ENCODE measurements around the gene PTPRN2. TPM values are rescaled to one million over a fixed set of nuclear protein-coding genes. Genes with fewer than 3 reads are reported as not detected.

The PTPRN2 gene
- total RNA-seq, 2 experiments from 2014 or later = 4.7 to 4.8 TPM

- Mint-ChIP-seq H3K36me3 (ENCODE audit: low read depth) (no peaks in the 10 kb centered on the region), H3K4me1 (no peaks in the 10 kb centered on the region), H3K27ac (no peak overlapping the region), H3K9me3 (no peaks in the 10 kb centered on the region), H3K27me3 (no peaks in the 10 kb centered on the region), H3K4me3 (no peak overlapping the region)
- DNase-seq = no peak
- ChIA-PET POLR2A (no interaction called here), CTCF (no interaction called here)
Measured at GRCh38 chr7:158024881-158025280, 562.7 kb downstream of the PTPRN2 start.

- no peaks in the 10 kb centered on the region for H3K9me3 Mint-ChIP-seq
Measured at GRCh38 chr7:158024351-158024715, 563.3 kb downstream of the PTPRN2 start.

GRCh38 chr7:158023681-158024350, 563.8 kb downstream of the PTPRN2 start:
- Mint-ChIP-seq H3K4me1 (no peaks in the 10 kb centered on the region), H3K4me3 (no peak overlapping the region), H3K36me3 (ENCODE audit: low read depth) (no peaks in the 10 kb centered on the region), H3K9me3 (no peaks in the 10 kb centered on the region), H3K27ac (no peak overlapping the region), H3K27me3 (no peaks in the 10 kb centered on the region)
- no peak for DNase-seq
- CTCF ChIA-PET = no interaction called here
- POLR2A ChIA-PET = no interaction called here

More at GRCh38 chr7:158024351-158024715, 563.3 kb downstream of the PTPRN2 start:
- H3K4me3 Mint-ChIP-seq = no peak overlapping the region
- POLR2A ChIA-PET = no interaction called here
- CTCF ChIA-PET = no interaction called here
- H3K4me1 Mint-ChIP-seq = no peaks in the 10 kb centered on the region
- H3K27ac Mint-ChIP-seq = no peak overlapping the region
- H3K36me3 Mint-ChIP-seq (ENCODE audit: low read depth) = no peaks in the 10 kb centered on the region
- no peaks in the 10 kb centered on the region for H3K27me3 Mint-ChIP-seq
- no peak for DNase-seq

GRCh38 chr7:158023157-158023556, 564.5 kb downstream of the PTPRN2 start:
- no peak for DNase-seq
- H3K27me3 Mint-ChIP-seq = no peaks in the 10 kb centered on the region
- H3K36me3 Mint-ChIP-seq (ENCODE audit: low read depth) = no peaks in the 10 kb centered on the region
- H3K9me3 Mint-ChIP-seq = no peaks in the 10 kb centered on the region
- POLR2A ChIA-PET = no interaction called here
- no peak overlapping the region for H3K27ac Mint-ChIP-seq
- H3K4me3 Mint-ChIP-seq = no peak overlapping the region
- CTCF ChIA-PET = no interaction called here
- no peaks in the 10 kb centered on the region for H3K4me1 Mint-ChIP-seq

GRCh38 chr7:158022601-158023000, 565.0 kb downstream of the PTPRN2 start:
- H3K4me3 Mint-ChIP-seq = no peak overlapping the region
- DNase-seq = no peak

GRCh38 chr7:158021836-158022235, 565.8 kb downstream of the PTPRN2 start:
- H3K4me3 Mint-ChIP-seq = no peak overlapping the region
- CTCF ChIA-PET = no interaction called here
- H3K27ac Mint-ChIP-seq = no peak overlapping the region
- POLR2A ChIA-PET = no interaction called here
- no peaks in the 10 kb centered on the region for H3K4me1 Mint-ChIP-seq
- H3K27me3 Mint-ChIP-seq = no peaks in the 10 kb centered on the region
- no peak for DNase-seq
- no peaks in the 10 kb centered on the region for H3K9me3 Mint-ChIP-seq
- no peaks in the 10 kb centered on the region for H3K36me3 Mint-ChIP-seq (ENCODE audit: low read depth)

More at GRCh38 chr7:158022601-158023000, 565.0 kb downstream of the PTPRN2 start:
- no peak overlapping the region for H3K27ac Mint-ChIP-seq
- CTCF ChIA-PET = no interaction called here
- no peaks in the 10 kb centered on the region for H3K9me3 Mint-ChIP-seq
- no peaks in the 10 kb centered on the region for H3K27me3 Mint-ChIP-seq
- POLR2A ChIA-PET = no interaction called here
- H3K4me1 Mint-ChIP-seq = no peaks in the 10 kb centered on the region
- no peaks in the 10 kb centered on the region for H3K36me3 Mint-ChIP-seq (ENCODE audit: low read depth)

- Mint-ChIP-seq H3K27ac (no peak overlapping the region), H3K27me3 (no peaks in the 10 kb centered on the region), H3K4me1 (no peaks in the 10 kb centered on the region), H3K36me3 (ENCODE audit: low read depth) (no peaks in the 10 kb centered on the region), H3K4me3 (no peak overlapping the region), H3K9me3 (no peaks in the 10 kb centered on the region)
- DNase-seq = no peak
- CTCF ChIA-PET = no interaction called here
- POLR2A ChIA-PET = no interaction called here
Measured at GRCh38 chr7:158020706-158021095, 566.9 kb downstream of the PTPRN2 start.

- Mint-ChIP-seq H3K9me3 (no peaks in the 10 kb centered on the region), H3K27ac (no peak overlapping the region), H3K4me1 (no peaks in the 10 kb centered on the region), H3K36me3 (ENCODE audit: low read depth) (no peaks in the 10 kb centered on the region), H3K27me3 (no peaks in the 10 kb centered on the region), H3K4me3 (no peak overlapping the region)
- ChIA-PET POLR2A (no interaction called here), CTCF (no interaction called here)
- DNase-seq = no peak
Measured at GRCh38 chr7:158019726-158020705, 567.6 kb downstream of the PTPRN2 start.

- no peak overlapping the region for H3K27ac Mint-ChIP-seq
- no peak overlapping the region for H3K4me3 Mint-ChIP-seq
- no peaks in the 10 kb centered on the region for H3K4me1 Mint-ChIP-seq
- DNase-seq = no peak
- ChIA-PET CTCF (no interaction called here), POLR2A (no interaction called here)
- H3K36me3 Mint-ChIP-seq (ENCODE audit: low read depth) = no peaks in the 10 kb centered on the region
- H3K27me3 Mint-ChIP-seq = no peaks in the 10 kb centered on the region
- no peaks in the 10 kb centered on the region for H3K9me3 Mint-ChIP-seq
Measured at GRCh38 chr7:158018971-158019645, 568.5 kb downstream of the PTPRN2 start.

- ChIA-PET CTCF (no interaction called here), POLR2A (no interaction called here)
- no peak for DNase-seq
Measured at GRCh38 chr7:158018098-158018762, 569.4 kb downstream of the PTPRN2 start.

GRCh38 chr7:158017111-158018097, 570.2 kb downstream of the PTPRN2 start:
- DNase-seq = no peak
- H3K4me3 Mint-ChIP-seq = no peak overlapping the region
- ChIA-PET POLR2A (no interaction called here), CTCF (no interaction called here)
- no peaks in the 10 kb centered on the region for H3K9me3 Mint-ChIP-seq
- no peak overlapping the region for H3K27ac Mint-ChIP-seq
- H3K36me3 Mint-ChIP-seq (ENCODE audit: low read depth) = no peaks in the 10 kb centered on the region
- no peaks in the 10 kb centered on the region for H3K4me1 Mint-ChIP-seq
- H3K27me3 Mint-ChIP-seq = no peaks in the 10 kb centered on the region

More at GRCh38 chr7:158018098-158018762, 569.4 kb downstream of the PTPRN2 start:
- Mint-ChIP-seq H3K4me3 (no peak overlapping the region), H3K4me1 (no peaks in the 10 kb centered on the region), H3K27me3 (no peaks in the 10 kb centered on the region), H3K9me3 (no peaks in the 10 kb centered on the region), H3K27ac (no peak overlapping the region), H3K36me3 (ENCODE audit: low read depth) (no peaks in the 10 kb centered on the region)
